GM18517 (cell line): ENCODE results near the gene SLC27A1.
"Not testable (repeated sequence)": the region's sequence is repeated elsewhere in the genome, so short reads cannot be mapped to it uniquely, and the experiment has no call there.

Source experiments
- ATAC-seq: cut with Tn5 transposase; IDR thresholded peaks from one replicate; pipeline ENCODE4 v1.9.1; 2021; ENCODE audit warnings: mild to moderate bottlenecking, moderate library complexity; ENCODE audit not compliant: unreplicated experiment

SLC27A1 gene

DNA sequence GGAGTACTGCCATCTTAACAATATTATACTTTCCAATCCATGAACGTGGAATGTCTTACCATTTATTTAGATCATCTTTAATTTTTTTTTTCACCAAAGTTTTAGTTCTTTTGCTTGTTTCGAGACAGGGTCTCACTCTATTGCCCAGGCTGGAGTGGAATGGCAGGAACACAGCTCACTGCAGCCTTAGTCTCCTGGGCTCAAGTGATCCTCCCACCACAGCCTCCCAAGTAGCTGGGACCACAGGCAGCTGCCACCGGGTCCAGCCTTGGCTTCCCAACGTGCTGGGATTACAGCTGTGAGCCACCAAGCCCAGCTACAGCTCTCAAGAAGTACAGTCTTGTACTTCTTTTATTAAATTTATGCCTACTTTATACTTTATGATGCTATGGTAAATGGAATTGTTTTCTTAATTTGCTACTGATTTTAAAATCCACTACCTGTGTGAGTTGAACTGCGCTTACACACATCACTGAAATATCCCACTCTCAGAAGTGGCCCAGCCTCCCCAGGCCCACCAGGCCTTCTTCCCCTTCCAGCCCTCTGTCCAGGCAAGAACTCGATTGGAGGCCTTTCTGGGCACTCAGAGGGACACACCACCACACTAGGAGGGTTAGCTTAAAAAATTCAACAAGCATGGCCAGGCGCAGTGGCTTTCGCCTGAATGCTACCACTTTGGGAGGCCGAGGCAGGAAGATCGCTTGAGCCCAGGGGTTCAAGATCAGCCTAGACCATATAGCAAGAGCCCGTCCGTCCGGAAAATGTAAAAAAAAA is 40.1 kb downstream of the SLC27A1 start:
- ATAC-seq, result no peak

- peak; percentile 45 for ATAC-seq
These were observed 41.6 kb downstream of the SLC27A1 start for GRCh38 chr19:17511724-17512573.

DNA sequence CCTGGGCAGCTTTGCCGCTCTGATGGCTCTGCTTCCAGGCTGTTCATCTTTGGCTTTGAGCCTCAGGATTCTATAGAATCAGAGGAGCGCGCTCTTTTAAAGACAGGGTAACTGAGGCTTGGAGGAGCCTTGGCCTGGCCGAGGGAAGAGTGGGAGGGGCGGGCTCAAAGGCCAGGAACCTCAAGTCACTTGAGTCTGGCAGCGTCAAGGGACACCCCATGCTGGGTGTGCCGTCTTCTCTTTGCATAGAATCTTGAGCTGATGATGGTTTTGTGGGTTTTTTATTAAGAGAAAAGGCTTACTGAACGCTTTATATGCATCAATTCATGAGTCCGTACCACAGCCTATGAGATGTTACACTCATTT is 42.2 kb downstream of the SLC27A1 start:
- no peak for ATAC-seq

- ATAC-seq, result no peak
These were observed 45.3 kb downstream of the SLC27A1 start for GRCh38 chr19:17515408-17516149.

GRCh38 chr19:17517898-17518297 is 47.6 kb downstream of the SLC27A1 start:
- ATAC-seq, result no peak

DNA sequence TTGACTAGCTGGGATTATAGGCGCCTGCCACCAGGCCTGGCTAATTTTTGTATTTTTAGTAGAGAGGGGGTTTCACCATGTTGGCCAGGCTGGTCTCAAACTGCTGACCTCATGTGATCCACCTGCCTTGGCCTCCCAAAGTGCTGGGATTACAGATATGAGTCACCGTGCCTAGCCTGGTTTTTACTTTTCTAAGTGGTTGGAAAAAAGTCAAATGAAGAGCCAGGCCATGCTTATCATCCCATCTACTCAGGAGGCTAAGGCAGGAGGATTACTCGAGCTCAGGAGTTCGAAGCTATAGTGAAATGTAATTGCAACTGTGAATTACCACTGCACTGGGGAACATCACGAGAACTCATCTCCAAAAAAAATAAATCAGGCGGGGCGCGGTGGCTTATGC is 48.3 kb downstream of the SLC27A1 start:
- ATAC-seq, result not testable (repeated sequence)

GRCh38 chr19:17519967-17520366 is 49.6 kb downstream of the SLC27A1 start:
- no peak for ATAC-seq

GRCh38 chr19:17520865-17521264 is 50.5 kb downstream of the SLC27A1 start:
- ATAC-seq, result no peak

GRCh38 chr19:17522988-17523872 is 52.9 kb downstream of the SLC27A1 start:
- peak; percentile 77 for ATAC-seq

DNA sequence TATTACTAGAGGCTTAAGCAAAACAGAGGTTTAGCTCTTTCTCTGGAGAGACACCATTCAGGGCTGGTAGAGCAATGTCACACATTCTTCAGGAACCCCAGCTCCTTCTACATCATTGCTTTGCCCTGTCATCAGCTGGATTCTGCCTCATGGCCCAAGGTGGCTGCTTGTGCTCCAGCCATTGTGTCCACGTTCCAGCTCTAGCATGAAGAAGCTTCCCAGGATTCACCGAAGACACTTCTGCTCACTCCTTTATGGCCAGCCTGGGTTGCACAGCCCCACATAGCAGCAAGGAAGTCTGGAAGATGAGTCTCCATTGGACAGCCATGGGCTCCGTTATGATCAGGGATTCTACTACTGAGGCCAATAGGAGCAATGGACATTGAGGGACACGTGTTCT is 54.3 kb downstream of the SLC27A1 start:
- ATAC-seq, result no peak

GRCh38 chr19:17525141-17525540 is 54.8 kb downstream of the SLC27A1 start:
- ATAC-seq, result no peak

DNA sequence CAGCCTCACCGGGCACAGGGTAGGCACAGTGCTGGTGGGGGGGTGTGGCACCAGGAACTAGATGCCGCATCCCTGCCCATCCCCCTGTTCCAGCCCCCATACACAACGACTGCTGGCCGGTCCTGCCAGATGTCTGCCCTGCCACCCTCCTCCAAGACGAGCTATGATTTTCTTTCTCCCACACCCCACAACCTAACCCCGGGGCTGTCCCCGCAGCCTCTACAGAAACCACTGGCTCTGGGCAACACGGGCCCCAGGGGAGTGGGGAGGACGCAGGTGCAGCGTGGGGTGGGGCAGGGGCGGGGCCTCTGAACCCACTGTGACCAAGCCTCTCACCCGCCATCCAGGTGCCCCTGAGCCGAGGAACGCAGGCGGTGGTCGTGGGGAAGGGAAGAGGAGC is 56.6 kb downstream of the SLC27A1 start:
- no peak for ATAC-seq

- ATAC-seq, result no peak
These were observed 57.0 kb downstream of the SLC27A1 start for GRCh38 chr19:17527326-17527725.

GRCh38 chr19:17528610-17529009 is 58.3 kb downstream of the SLC27A1 start:
- ATAC-seq, result no peak

DNA sequence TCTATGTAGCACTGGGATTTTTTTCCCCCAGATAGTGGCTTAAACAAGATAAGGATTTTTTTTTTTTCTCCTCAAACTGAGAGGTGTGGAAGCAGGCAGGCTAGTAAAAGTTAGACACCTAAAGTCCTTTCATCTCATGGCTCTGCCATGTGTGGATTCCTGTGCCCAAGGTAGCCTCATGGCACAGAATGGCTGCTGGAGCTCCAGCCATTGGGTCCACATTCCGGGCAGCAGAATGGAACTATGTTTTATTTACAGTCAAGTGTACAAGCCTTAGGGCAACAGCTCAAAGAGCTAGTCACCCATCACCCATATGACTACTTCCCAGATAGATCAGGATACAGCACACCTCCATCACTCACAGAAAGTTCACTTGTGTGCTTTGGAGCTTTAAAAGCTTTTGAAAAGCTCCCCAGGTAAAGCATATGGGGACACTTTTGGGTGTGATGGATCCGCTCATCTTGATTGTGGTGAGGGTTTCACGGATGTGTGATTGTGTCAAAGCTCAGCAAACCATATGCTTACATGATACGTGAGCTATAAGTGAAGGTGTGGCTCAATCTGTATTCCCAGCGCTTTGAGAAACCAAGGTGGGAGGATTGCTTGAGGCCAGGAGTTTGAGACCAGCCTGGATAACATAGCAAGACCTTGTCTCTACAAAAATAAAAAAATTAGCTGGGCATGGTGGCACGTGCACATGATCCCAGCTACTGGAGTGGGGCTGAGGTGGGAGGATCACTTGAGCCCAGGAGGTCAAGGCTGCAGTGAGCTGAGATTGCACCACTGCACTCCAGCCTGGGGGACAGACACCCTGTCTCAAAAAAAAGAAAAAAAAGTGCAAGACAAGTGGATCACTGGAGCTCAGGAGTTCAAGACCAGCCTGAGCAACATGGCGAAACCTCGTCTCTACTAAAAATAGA is 59.2 kb downstream of the SLC27A1 start:
- no peak for ATAC-seq

DNA sequence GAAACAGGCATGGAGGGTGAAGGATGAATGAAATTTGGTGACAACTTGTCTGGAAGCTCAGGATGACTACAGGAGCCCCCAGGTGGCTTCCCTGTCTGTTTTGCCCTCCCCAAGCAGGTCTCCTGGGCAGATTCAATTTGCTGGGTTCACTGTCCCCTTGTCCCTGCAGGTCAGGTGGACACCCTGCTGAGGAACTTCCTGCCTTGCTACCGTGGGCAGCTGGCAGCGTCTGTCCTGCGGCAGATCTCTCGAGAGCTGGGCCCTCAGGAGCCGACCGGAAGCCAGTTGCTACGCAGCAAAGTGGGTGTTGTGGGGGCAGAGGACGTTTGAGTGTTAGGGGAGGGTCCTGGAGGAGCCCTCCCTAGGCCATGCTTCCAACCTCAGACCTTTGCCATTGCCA is 60.3 kb downstream of the SLC27A1 start:
- ATAC-seq, result no peak

GRCh38 chr19:17532116-17532515 is 61.8 kb downstream of the SLC27A1 start:
- ATAC-seq, result no peak

DNA sequence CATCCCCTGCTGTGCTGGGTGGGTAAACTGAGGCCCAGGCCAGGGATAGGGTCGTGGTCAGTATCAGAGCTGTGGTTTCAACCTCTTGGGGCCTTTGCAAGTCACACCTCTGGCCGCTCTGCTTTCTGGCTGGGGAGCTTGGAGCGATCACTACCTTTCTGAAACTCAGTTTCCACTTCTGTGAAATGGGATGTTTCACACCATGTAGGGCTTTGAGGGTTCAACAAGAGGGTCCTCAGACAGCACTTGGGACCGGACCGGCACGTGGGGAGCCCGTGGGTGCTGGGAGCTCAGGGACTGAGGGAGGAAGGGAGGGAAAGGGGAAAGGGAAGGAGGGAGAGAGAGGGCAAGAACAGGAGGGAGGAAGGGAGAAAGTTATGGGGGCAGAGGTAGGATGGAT is 62.2 kb downstream of the SLC27A1 start:
- no peak for ATAC-seq

GRCh38 chr19:17534767-17535166 is 64.4 kb downstream of the SLC27A1 start:
- ATAC-seq, result no peak
